KMS-11 (cell line): ENCODE results near the gene NADK.

Experiments used
- H2AFZ ChIP-seq: fragments of 200-600 bp; sonication (generic); 2 replicates; pipeline ENCODE4 v1.6.1; 2016; ENCODE audit warnings: antibody characterized with exemption, mixed run types, low read depth
- H3K27ac ChIP-seq: fragments of 200-600 bp; sonication (generic); 2 replicates; pipeline ENCODE4 v1.6.1; 2016; ENCODE audit warnings: mild to moderate bottlenecking, mixed run types
- H3K27me3 ChIP-seq: fragments of 200-600 bp; sonication (generic); 2 replicates; pipeline ENCODE4 v1.6.1; 2017; ENCODE audit warnings: mild to moderate bottlenecking, low read depth, mixed run types, moderate library complexity; ENCODE audit not compliant: insufficient read depth
- H3K36me3 ChIP-seq: fragments of 200-600 bp; sonication (generic); 2 replicates; pipeline ENCODE4 v1.6.1; 2017; ENCODE audit warnings: mild to moderate bottlenecking, mixed run types; ENCODE audit not compliant: insufficient read depth
- H3K4me1 ChIP-seq: fragments of 200-600 bp; sonication (generic); 2 replicates; pipeline ENCODE4 v1.6.1; 2016; ENCODE audit warnings: mild to moderate bottlenecking, low read depth, mixed run types; ENCODE audit not compliant: poor library complexity, severe bottlenecking
- H3K4me2 ChIP-seq: fragments of 200-600 bp; sonication (generic); 2 replicates; pipeline ENCODE4 v1.7.0; 2016; ENCODE audit warnings: mild to moderate bottlenecking, mixed run types
- H3K4me3 ChIP-seq: fragments of 200-600 bp; sonication (generic); IDR thresholded peaks from 2 replicates; pipeline ENCODE4 v1.6.1; 2017; ENCODE audit warnings: low read depth, low read length, mixed read lengths; ENCODE audit not compliant: insufficient read depth
- H3K79me2 ChIP-seq: fragments of 200-600 bp; sonication (generic); 2 replicates; pipeline ENCODE4 v1.6.1; 2016; ENCODE audit warnings: low read depth, mixed run types; ENCODE audit not compliant: insufficient read depth
- H3K9ac ChIP-seq: fragments of 200-600 bp; sonication (generic); 2 replicates; pipeline ENCODE4 v1.6.1; 2016; ENCODE audit warnings: mild to moderate bottlenecking, mixed run types
- H4K20me1 ChIP-seq: fragments of 200-600 bp; sonication (generic); 2 replicates; pipeline ENCODE4 v1.6.1; 2016; ENCODE audit warnings: mild to moderate bottlenecking, mixed run types; ENCODE audit not compliant: insufficient read depth
- TF ChIP-seq, protein P1 (sequence below): fragments of 200-600 bp; sonication (generic); conservative IDR thresholded peaks from 2 replicates; pipeline ENCODE4 v1.6.1; 2017; ENCODE audit warnings: low read depth, mild to moderate bottlenecking, antibody characterized with exemption, low read length, moderate library complexity, mixed read lengths

The NADK gene

DNA sequence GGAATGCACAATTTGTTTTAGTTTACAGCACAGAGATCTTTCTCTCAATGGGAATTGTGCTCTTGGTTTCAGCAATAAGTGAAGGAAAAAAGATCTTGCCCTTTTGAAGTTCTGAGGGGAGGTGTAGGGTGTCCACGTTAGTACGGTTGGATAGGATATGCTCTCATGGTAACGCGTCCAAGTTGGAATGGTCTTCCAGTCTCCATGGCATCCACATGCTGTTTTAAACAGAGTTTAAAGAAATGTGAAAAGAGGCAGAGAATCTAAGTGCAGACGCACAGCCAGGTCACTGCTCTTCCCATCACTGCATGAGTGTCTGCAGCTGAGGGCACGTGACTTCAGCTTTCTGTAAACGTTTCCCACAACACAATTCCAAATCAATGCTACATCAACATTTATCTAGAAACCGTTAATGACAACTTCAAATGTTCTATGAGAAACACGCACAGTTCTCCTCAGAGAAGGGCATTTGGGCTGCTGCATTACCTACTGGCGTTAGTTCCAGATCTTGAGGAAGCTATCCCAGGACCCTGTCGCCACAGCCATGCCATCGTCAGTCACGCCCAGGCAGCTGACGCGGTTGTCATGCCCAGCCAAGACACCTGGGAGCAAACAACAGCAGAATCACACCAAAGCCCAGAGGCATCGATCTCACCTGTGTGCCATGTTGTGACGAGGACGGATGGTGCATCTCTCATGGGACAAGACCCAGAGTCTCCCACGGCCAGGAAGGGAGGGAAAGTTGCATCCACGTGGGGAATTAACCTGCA is 8.8 kb upstream of the NADK start:
- Histone ChIP-seq H3K9ac (no peak overlapping the region), H3K79me2 (no peaks in the 10 kb centered on the region; the same call in 1 of the 2 replicates), H4K20me1 (no peaks in the 10 kb centered on the region), H3K27me3 (no peaks in the 10 kb centered on the region), H3K36me3 (peaks cover 22% of the 10 kb centered on the region; the same call in 1 of the 2 replicates), H3K27ac (no peak overlapping the region), H2AFZ (no peak overlapping the region), H3K4me1 (peaks cover 14% of the 10 kb centered on the region), H3K4me2 (no peak overlapping the region), H3K4me3 (no peak overlapping the region)
- TF ChIP-seq, protein P1, sequence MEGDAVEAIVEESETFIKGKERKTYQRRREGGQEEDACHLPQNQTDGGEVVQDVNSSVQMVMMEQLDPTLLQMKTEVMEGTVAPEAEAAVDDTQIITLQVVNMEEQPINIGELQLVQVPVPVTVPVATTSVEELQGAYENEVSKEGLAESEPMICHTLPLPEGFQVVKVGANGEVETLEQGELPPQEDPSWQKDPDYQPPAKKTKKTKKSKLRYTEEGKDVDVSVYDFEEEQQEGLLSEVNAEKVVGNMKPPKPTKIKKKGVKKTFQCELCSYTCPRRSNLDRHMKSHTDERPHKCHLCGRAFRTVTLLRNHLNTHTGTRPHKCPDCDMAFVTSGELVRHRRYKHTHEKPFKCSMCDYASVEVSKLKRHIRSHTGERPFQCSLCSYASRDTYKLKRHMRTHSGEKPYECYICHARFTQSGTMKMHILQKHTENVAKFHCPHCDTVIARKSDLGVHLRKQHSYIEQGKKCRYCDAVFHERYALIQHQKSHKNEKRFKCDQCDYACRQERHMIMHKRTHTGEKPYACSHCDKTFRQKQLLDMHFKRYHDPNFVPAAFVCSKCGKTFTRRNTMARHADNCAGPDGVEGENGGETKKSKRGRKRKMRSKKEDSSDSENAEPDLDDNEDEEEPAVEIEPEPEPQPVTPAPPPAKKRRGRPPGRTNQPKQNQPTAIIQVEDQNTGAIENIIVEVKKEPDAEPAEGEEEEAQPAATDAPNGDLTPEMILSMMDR: no peak

GRCh38 chr1:1785666-1786065 is 7.4 kb upstream of the NADK start:
- H3K79me2 ChIP-seq: no peaks in the 10 kb centered on the region; the same call in 1 of the 2 replicates
- H3K36me3 ChIP-seq: peaks cover 22% of the 10 kb centered on the region; the same call in 1 of the 2 replicates
- no peak overlapping the region for H3K4me3 ChIP-seq
- H3K27me3 ChIP-seq: no peaks in the 10 kb centered on the region
- H3K4me1 ChIP-seq: peaks cover 27% of the 10 kb centered on the region
- H4K20me1 ChIP-seq: no peaks in the 10 kb centered on the region
- H2AFZ ChIP-seq: no peak overlapping the region
- no peak overlapping the region for H3K4me2 ChIP-seq
- H3K27ac ChIP-seq: no peak overlapping the region
- TF ChIP-seq, protein P1: no peak
- H3K9ac ChIP-seq: no peak overlapping the region

DNA sequence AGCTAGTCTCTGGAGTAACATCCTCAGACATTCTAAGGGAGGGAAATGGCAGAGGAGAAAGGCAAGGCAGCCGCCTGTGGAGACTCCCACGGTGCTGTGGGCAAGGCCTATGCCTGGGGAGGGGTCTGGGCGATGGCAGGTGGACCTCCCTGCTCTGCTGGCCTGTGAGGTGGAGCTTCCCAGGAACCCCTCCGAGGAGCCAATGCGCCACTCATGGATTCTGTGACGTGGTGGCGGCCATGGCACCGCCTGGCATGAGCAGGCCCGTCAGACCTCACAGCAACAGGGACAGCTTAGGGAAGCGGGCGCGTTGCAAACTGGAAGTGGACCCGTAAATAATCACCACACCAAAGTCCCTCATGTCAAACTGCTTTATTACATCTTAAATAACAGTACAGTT is 6.7 kb upstream of the NADK start:
- H3K27ac ChIP-seq: no peak overlapping the region
- peaks cover 22% of the 10 kb centered on the region; the same call in 1 of the 2 replicates for H3K36me3 ChIP-seq
- H3K27me3 ChIP-seq: no peaks in the 10 kb centered on the region
- TF ChIP-seq, protein P1: no peak
- no peaks in the 10 kb centered on the region; the same call in 1 of the 2 replicates for H3K79me2 ChIP-seq
- H4K20me1 ChIP-seq: no peaks in the 10 kb centered on the region
- H3K4me1 ChIP-seq: peaks cover 35% of the 10 kb centered on the region
- H2AFZ ChIP-seq: no peak overlapping the region
- H3K4me2 ChIP-seq: no peak overlapping the region
- H3K9ac ChIP-seq: no peak overlapping the region
- H3K4me3 ChIP-seq: no peak overlapping the region

DNA sequence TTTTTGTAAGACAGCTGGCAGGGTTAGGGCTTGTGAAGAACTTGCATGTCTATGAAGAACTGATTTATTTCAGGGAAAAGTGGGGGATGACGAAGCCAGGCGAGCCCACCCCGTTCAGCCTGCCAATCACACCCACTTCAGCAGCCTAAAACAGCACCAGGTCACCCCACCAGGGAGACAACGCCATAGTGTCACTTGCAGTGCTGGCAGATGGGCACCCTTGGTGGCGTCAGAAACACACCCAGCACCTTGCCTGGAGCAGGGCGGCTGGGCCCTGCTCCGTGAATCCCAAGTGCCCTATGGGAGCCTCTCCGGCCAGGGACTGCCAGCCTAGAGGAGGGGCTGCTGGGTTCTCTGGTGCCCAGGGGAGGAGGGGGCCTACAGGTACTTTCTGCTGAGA is 5.0 kb upstream of the NADK start:
- H4K20me1 ChIP-seq: no peaks in the 10 kb centered on the region
- no peak overlapping the region for H2AFZ ChIP-seq
- TF ChIP-seq, protein P1: no peak
- no peak overlapping the region for H3K4me2 ChIP-seq
- no peak overlapping the region for H3K4me3 ChIP-seq
- H3K4me1 ChIP-seq: peaks cover 46% of the 10 kb centered on the region
- H3K36me3 ChIP-seq: peaks cover 14% of the 10 kb centered on the region; the same call in 1 of the 2 replicates
- no peak overlapping the region for H3K9ac ChIP-seq
- H3K79me2 ChIP-seq: no peaks in the 10 kb centered on the region; the same call in 1 of the 2 replicates
- no peaks in the 10 kb centered on the region for H3K27me3 ChIP-seq
- no peak overlapping the region; the same call in 1 of the 2 replicates for H3K27ac ChIP-seq
